T-cell (primary cell): ENCODE data around the gene SENP6. TPM values are rescaled to one million over a fixed set of nuclear protein-coding genes. Genes with fewer than 3 reads are reported as not detected.
"Not testable (repeated sequence)": the region's sequence is repeated elsewhere in the genome, so short reads cannot be mapped to it uniquely, and the experiment has no call there.

Experiments
- ATAC-seq, 4 experiments: fragments of 200-7000 bp in 3 of 4; fragments of 150-1000 bp in 1 of 4; cut with Tn5 transposase; replicated peaks in 1 of 4; 1 replicate in 3 of 4; 2 replicates in 1 of 4; pipeline ENCODE4 v1.10.0; 2021; ENCODE audit warnings: moderate library complexity in 3 of 4, mild to moderate bottlenecking in 2 of 4, moderate number of reproducible peaks in 1 of 4
- CTCF ChIA-PET, 2 donors: fragments of 300-600 bp; sonication (Branson Sonifier 250); formaldehyde crosslinking; loops; one replicate each; lab custom pipeline; 2022; ENCODE audit warnings: antibody characterized with exemption in 2 of 2; lab: Charles Lee
- POLR2A ChIA-PET, 2 donors: fragments of 300-600 bp; sonication (Branson Sonifier 250); formaldehyde crosslinking; loops; one replicate each; lab custom pipeline; 2022; ENCODE audit warnings: antibody characterized with exemption in 2 of 2; lab: Charles Lee
- DNase-seq, 35 experiments: peaks; one replicate each; pipeline versions ENCODE4 v3.0.0 to v3.0.0-alpha.2; 2013 to 2023
- H3K27ac ChIP-seq: one replicate; pipeline ENCODE4 v1.5.1; 2013; ENCODE audit warnings: low read length
- H3K27me3 ChIP-seq, 2 experiments: replicated peaks in 1 of 2; 1 replicate in 1 of 2; 2 replicates in 1 of 2; pipeline versions ENCODE4 v1.6.1 to v1.7.0; 2013; ENCODE audit warnings: low read length in 1 of 2, mixed read lengths in 1 of 2; ENCODE audit not compliant: control insufficient read depth in 2 of 2, insufficient read depth in 2 of 2; ENCODE audit errors: extremely low read depth in 1 of 2
- H3K36me3 ChIP-seq, 2 donors: 1 replicate in 1 of 2; 2 replicates in 1 of 2; pipeline versions ENCODE4 v1.6.1 to v1.7.0; 2013; ENCODE audit warnings: low read length in 1 of 2; ENCODE audit not compliant: control insufficient read depth in 2 of 2, insufficient read depth in 1 of 2; ENCODE audit errors: extremely low read depth in 1 of 2
- H3K4me1 ChIP-seq, 2 experiments: 1 replicate in 1 of 2; 2 replicates in 1 of 2; pipeline versions ENCODE4 v1.6.1 to v1.7.0; 2013; ENCODE audit warnings: low read length in 2 of 2, mixed read lengths in 1 of 2; ENCODE audit not compliant: insufficient read depth in 2 of 2, control insufficient read depth in 1 of 2; ENCODE audit errors: extremely low read depth in 1 of 2
- H3K4me3 ChIP-seq, 2 donors: 1 replicate in 1 of 2; 2 replicates in 1 of 2; pipeline versions ENCODE4 v1.5.1 to v1.7.0; 2013; ENCODE audit warnings: mild to moderate bottlenecking in 2 of 2, low read length in 1 of 2, moderate library complexity in 1 of 2; ENCODE audit not compliant: control insufficient read depth in 1 of 2; ENCODE audit errors: extremely low read depth in 1 of 2
- H3K9me3 ChIP-seq: 2 replicates; pipeline ENCODE4 v1.7.0; 2013
- H3K27ac Mint-ChIP-seq, 2 donors: one replicate each; pipeline ENCODE4 v1.8.0; 2020 to 2021; ENCODE audit warnings: mild to moderate bottlenecking in 2 of 2, mixed read lengths in 2 of 2
- H3K27me3 Mint-ChIP-seq, 2 donors: one replicate each; pipeline ENCODE4 v1.8.0; 2021 to 2022; ENCODE audit warnings: mixed read lengths in 2 of 2
- H3K36me3 Mint-ChIP-seq: one replicate; pipeline ENCODE4 v1.8.0; 2021; ENCODE audit warnings: mixed read lengths
- H3K4me1 Mint-ChIP-seq, 3 donors: one replicate each; pipeline ENCODE4 v1.8.0; 2020 to 2022; ENCODE audit warnings: mixed read lengths in 3 of 3, mild to moderate bottlenecking in 1 of 3
- H3K4me3 Mint-ChIP-seq, 3 donors: one replicate each; pipeline ENCODE4 v1.8.0; 2020 to 2022; ENCODE audit warnings: mild to moderate bottlenecking in 3 of 3, mixed read lengths in 3 of 3, moderate library complexity in 3 of 3
- H3K9me3 Mint-ChIP-seq, 3 donors: one replicate each; pipeline ENCODE4 v1.8.0; 2020 to 2022; ENCODE audit warnings: mixed read lengths in 3 of 3
- WGBS: methylation state at CpG from one replicate; pipeline ENCODE4 v1.1.5; 2013; ENCODE audit warnings: missing lambda C conversion rate; ENCODE audit not compliant: insufficient coverage; 5-methylcytosine and 5-hydroxymethylcytosine counted together
- total RNA-seq, 35 experiments: library from RNA in 6 of 35; stranded (reverse) in 6 of 35; fragments of 120-200 nt in 1 of 35; gene quantifications; one replicate each; pipeline versions ENCODE4 v1.2.1 to v1.2.4 and lab custom pipeline; 2013 to 2026

Gene SENP6
- total RNA-seq, 5 donors from 2014 or later (not counting 1 experiment from before 2014, with no cell fraction given): 103 to 119 (median 111) TPM

DNA sequence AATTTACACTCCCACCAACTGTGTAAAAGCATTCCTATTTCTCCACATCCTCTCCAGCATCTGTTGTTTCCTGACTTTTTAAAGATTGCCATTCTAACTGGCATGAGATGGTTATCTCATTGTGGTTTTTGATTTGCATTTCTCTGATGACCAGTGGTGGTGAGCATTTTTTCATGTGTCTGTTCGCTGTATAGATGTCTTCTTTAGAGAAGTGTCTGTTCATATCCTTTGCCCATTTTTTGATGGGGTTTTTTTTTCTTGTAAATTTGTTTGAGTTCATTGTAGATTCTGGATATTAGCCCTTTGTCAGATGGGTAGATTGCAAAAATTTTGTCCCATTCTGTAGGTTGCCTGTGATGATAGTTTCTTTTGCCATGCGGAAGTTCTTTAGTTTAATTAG, 81.3 kb downstream of the SENP6 start:
- H3K4me1 ChIP-seq, ATAC-seq, POLR2A ChIA-PET, DNase-seq, H3K9me3 ChIP-seq, H3K27me3 ChIP-seq, H3K4me3 Mint-ChIP-seq, H3K27ac ChIP-seq, H3K27me3 Mint-ChIP-seq, H3K4me3 ChIP-seq, CTCF ChIA-PET: not testable (repeated sequence)
- no CpG with 5 or more reads among the region's 2 CpGs for WGBS
- Mint-ChIP-seq H3K4me1 (peaks cover 26 to 38% (median 28%) of the 10 kb centered on the region in 3 donors), H3K27ac (peak overlapping the region in 1 of 2 donors; percentile 53), H3K36me3 (peaks cover 94% of the 10 kb centered on the region), H3K9me3 (peaks cover 11 to 28% (median 18%) of the 10 kb centered on the region in 3 donors)
- peaks cover 11 to 49% of the 10 kb centered on the region in 2 donors for H3K36me3 ChIP-seq

DNA sequence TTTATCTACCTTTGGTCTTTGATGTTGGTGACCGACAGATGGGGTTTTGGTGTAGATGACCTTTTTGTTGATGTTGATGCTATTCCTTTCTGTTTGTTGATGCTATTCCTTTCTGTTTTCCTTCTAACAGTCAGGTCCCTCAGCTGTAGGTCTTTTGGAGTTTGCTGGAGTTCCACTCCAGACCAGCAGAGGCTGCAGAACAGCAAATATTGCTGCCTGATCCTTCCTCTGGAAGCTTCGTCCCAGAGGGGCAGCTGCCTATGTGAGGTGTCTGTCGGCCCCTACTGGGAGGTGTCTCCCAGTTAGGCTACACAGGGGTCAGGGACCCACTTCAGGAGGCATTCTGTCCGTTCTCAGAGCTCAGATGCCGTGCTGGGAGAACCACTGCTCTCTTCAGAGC, 85.9 kb downstream of the SENP6 start:
- peak overlapping the region in 1 of 3 donors; percentile 16 for H3K4me3 Mint-ChIP-seq
- not testable (repeated sequence) for H3K27ac Mint-ChIP-seq, ATAC-seq

DNA sequence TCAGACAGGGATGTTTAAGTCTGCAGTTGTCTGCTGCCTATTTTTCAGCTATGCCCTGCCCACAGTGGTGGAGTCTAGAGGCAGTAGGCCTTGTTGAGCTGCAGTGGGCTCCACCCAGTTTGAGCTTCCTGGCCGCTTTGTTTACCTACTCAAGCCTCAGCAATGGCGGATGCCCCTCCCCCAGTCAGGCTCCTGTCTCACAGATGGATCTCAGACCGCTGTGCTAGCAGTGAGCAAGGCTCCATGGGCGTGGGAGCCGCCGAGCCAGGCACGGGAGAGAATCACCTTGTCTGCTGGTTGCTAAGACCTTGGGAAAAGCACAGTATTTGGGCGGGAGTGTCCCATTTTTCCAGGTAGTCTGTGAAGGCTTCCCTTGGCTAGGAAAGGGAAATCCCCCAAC, 86.3 kb downstream of the SENP6 start:
- not testable (repeated sequence) for ATAC-seq
- CTCF ChIA-PET: interaction anchor here in 1 of 2 donors (0.7 kb wide), 1 partner anchor 13 kb away, joined by 3 read pairs; no protein-coding TSS in a partner anchor
- H3K36me3 Mint-ChIP-seq: peaks cover 56% of the 10 kb centered on the region

More for the DNA sequence above, 85.9 kb downstream of the SENP6 start:
- H3K9me3 ChIP-seq, H3K27me3 ChIP-seq, H3K4me1 ChIP-seq, POLR2A ChIA-PET, H3K27me3 Mint-ChIP-seq, H3K9me3 Mint-ChIP-seq, DNase-seq, H3K27ac ChIP-seq: not testable (repeated sequence)
- peaks cover 26 to 38% (median 28%) of the 10 kb centered on the region in 3 donors for H3K4me1 Mint-ChIP-seq
- Histone ChIP-seq H3K36me3 (peaks cover 3 to 11% of the 10 kb centered on the region in 2 donors), H3K4me3 (peak overlapping the region in 1 of 2 donors; percentile 6)
- WGBS: 95% methylated on average over 3 of the region's 5 CpGs
- CTCF ChIA-PET: interaction anchor here in 1 of 2 donors (0.7 kb wide), 1 partner anchor 13 kb away, joined by 3 read pairs; no protein-coding TSS in a partner anchor
- peaks cover 60% of the 10 kb centered on the region for H3K36me3 Mint-ChIP-seq

DNA sequence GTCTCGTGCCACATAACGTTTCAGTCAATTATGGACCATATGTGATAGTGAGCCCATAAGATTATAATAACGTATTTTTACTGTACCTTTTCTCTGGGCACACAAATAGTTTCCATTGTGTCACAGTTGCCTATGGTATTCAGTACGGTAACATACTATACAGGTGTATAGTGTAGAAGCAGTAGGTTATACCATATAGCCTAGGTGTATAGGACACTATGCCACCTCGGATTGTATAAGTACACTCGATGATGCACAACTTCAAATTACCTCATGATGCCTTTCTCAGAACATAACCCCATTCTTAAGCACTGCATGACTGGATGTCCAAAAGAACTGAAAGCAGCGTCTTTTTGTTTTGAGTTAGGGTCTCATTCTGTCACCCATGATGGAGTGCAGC, 87.9 kb downstream of the SENP6 start:
- no peaks in the 10 kb centered on the region for H3K9me3 ChIP-seq
- 100% methylated on average over 3 of the region's 7 CpGs for WGBS
- H3K4me1 ChIP-seq: no peaks in the 10 kb centered on the region
- H3K27ac ChIP-seq: no peak overlapping the region
- H3K36me3 ChIP-seq: peaks cover 3 to 11% of the 10 kb centered on the region in 2 donors
- ATAC-seq: no peak
- Mint-ChIP-seq H3K27ac (no peak overlapping the region), H3K4me1 (peaks cover 21 to 27% (median 23%) of the 10 kb centered on the region in 3 donors), H3K9me3 (no peaks in the 10 kb centered on the region), H3K27me3 (no peaks in the 10 kb centered on the region), H3K36me3 (peaks cover 44% of the 10 kb centered on the region), H3K4me3 (no peak overlapping the region)
- H3K27me3 ChIP-seq: no peaks in the 10 kb centered on the region
- DNase-seq: no peak
- ChIA-PET POLR2A (no interaction called here), CTCF (no interaction called here)
- H3K4me3 ChIP-seq: no peak overlapping the region

More for the DNA sequence above, 86.3 kb downstream of the SENP6 start:
- H3K4me1 Mint-ChIP-seq: peaks cover 26 to 38% (median 28%) of the 10 kb centered on the region in 3 donors
- H3K27me3 ChIP-seq, H3K4me3 ChIP-seq, DNase-seq, POLR2A ChIA-PET, H3K9me3 ChIP-seq, H3K4me1 ChIP-seq, H3K27ac Mint-ChIP-seq, H3K27me3 Mint-ChIP-seq, H3K27ac ChIP-seq, H3K4me3 Mint-ChIP-seq, H3K9me3 Mint-ChIP-seq: not testable (repeated sequence)
- peaks cover 3 to 11% of the 10 kb centered on the region in 2 donors for H3K36me3 ChIP-seq
- 100% methylated on average over 7 of the region's 8 CpGs for WGBS

DNA sequence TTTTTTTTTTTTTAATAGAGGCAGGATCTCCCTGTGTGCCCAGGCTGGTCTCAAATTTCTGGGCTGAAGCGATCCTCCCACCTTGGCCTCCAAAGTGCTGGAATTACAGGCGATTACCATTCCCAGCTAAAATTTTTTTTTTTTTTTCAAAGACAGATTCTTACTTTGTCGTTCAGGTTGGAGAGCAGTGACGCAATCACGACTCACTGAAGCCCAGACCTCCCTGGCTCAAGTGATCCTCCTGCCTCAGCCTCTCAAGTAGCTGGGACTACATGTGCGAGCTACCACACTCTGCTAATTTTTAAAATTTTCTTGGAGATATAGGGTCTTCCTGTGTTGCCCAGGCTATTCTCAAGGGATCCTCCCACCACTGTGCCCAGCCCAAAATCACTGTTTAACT, 89.3 kb downstream of the SENP6 start:
- ChIA-PET POLR2A (no interaction called here), CTCF (interaction anchor here in 1 of 2 donors (0.6 kb wide), 1 partner anchor 181 kb away, joined by 6 read pairs; no protein-coding TSS in a partner anchor)

DNA sequence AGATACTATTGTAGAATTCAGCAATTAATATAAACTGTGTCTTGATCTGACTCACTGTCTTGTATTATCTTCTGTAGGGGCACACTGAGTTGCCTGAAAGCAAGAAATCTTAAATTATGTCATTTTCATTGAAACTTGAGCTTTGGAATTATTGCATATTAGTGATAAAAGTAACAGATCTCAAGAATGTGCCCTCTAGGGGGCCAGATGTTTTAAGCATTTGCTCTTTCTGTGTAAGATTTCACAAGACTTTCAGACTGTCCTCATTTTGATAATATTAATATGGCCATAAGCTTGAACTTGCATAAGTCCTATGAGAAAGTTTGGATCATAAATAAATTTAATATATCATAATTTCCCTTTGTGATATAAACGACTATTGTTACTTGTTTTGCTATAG, 91.9 kb downstream of the SENP6 start:
- POLR2A ChIA-PET: no interaction called here
- H3K27ac Mint-ChIP-seq: no peak overlapping the region
- H3K9me3 ChIP-seq: no peaks in the 10 kb centered on the region
- H3K4me3 ChIP-seq: no peak overlapping the region
- CTCF ChIA-PET: interaction anchor here in 1 of 2 donors (0.7 kb wide), 1 partner anchor 45 kb away, joined by 8 read pairs; no protein-coding TSS in a partner anchor
- no peaks in the 10 kb centered on the region for H3K27me3 Mint-ChIP-seq
- ATAC-seq: no peak
- no peak for DNase-seq
- H3K4me1 Mint-ChIP-seq: no peaks in the 10 kb centered on the region
- H3K4me1 ChIP-seq: no peaks in the 10 kb centered on the region
- no peaks in the 10 kb centered on the region for H3K27me3 ChIP-seq
- peaks cover 39% of the 10 kb centered on the region for H3K36me3 Mint-ChIP-seq
- no peak overlapping the region for H3K4me3 Mint-ChIP-seq
- no peak overlapping the region for H3K27ac ChIP-seq
- H3K36me3 ChIP-seq: peaks cover 3 to 20% of the 10 kb centered on the region in 2 donors
- H3K9me3 Mint-ChIP-seq: no peaks in the 10 kb centered on the region
- WGBS: no CpG with 5 or more reads among the region's 1 CpG

More for the DNA sequence above, 89.3 kb downstream of the SENP6 start:
- 100% methylated on average over 3 of the region's 6 CpGs for WGBS
- Mint-ChIP-seq H3K4me3 (no peak overlapping the region), H3K27me3 (no peaks in the 10 kb centered on the region), H3K4me1 (peaks cover 11 to 17% (median 16%) of the 10 kb centered on the region in 3 donors), H3K27ac (no peak overlapping the region), H3K9me3 (no peaks in the 10 kb centered on the region), H3K36me3 (peaks cover 36% of the 10 kb centered on the region)
- Histone ChIP-seq H3K4me3 (no peak overlapping the region), H3K27me3 (no peaks in the 10 kb centered on the region), H3K9me3 (no peaks in the 10 kb centered on the region), H3K27ac (no peak overlapping the region), H3K36me3 (peaks cover 3 to 11% of the 10 kb centered on the region in 2 donors), H3K4me1 (no peaks in the 10 kb centered on the region)
- ATAC-seq (no peak), DNase-seq (no peak)
